ENCODE results near the gene METTL2B.
"Not testable (repeated sequence)": the region's sequence is repeated elsewhere in the genome, so short reads cannot be mapped to it uniquely, and the experiment has no call there.

The METTL2B gene

DNA sequence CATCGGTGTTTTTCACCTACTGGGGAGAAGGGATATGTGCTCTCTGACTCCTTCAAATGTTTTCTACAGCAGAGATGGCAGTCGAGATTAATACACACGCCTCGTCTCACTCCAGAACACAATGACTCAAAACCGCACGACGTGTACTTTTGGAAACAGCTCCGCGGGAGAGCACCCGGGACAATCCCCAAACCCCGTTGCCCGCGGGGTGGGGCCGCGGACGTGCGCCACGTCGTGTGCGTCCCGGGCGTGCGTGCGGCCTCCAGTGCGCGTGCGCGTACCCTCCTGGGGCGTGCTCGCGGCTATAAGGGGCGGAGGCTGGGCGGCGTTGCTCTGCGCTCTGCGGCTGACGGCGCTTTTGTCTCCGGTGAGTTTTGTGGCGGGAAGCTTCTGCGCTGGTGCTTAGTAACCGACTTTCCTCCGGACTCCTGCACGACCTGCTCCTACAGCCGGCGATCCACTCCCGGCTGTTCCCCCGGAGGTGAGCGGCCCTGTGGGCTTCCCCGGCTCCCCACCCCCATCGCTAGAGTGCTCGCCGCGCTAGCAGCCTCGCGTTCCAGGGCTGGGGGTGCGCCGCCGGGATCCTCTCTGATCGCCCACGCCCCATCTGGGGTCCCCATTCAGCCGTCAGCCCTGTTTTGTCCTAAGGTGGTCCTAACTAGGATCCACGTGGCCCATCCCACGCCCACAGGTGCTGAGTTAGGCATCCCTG, 20.8 kb upstream of the METTL2B start, which contains the start of gene HILPDA:
Gene HILPDA (plus strand): TSS at position 336 of the 712 bp plus-strand sequence. CDS start 1,391 bp downstream, outside the sequence.
- peak; percentile 95 for DNase-seq

DNA sequence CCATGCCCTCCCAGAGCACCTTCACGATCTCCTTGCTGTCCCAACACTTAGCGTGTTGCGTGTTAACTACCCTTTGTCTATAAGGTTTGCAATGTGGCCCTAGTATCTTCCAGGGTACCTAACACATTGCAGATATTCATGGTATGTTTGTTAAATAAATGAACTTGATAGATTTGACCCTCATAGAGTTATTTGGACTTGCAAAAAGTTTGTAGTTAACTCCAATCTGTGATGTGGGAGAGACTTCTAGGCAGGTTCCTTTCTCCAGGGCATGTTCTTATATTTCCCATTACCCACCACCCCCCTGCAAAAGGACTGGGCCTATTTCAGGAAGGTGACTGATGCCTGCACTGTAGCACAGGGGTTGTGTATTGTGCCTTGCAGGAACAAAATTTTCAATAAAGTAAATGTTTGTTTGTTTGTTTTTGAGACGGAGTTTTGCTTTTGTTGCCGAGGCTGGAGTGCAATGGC, 20.3 kb upstream of the METTL2B start:
- DNase-seq = no peak

DNA sequence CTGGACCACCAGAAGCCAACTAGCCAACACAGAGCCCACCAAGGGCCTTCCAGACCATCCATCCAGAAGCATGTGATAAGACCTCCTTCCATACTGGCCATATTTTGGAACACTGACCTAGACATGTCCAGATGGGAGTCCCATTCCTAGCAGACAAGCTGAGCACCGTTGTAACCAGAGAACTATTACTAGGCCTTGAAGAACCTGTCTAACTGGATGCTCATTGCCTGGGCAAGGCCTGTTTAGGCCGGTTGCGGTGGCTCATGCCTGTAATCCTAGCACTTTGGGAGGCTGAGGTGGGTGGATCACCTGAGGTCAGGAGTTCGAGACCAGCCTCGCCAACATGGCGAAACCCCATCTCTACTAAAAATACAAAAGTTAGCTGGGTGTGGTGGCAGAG, 19.2 kb upstream of the METTL2B start:
- DNase-seq = not testable (repeated sequence)

DNA sequence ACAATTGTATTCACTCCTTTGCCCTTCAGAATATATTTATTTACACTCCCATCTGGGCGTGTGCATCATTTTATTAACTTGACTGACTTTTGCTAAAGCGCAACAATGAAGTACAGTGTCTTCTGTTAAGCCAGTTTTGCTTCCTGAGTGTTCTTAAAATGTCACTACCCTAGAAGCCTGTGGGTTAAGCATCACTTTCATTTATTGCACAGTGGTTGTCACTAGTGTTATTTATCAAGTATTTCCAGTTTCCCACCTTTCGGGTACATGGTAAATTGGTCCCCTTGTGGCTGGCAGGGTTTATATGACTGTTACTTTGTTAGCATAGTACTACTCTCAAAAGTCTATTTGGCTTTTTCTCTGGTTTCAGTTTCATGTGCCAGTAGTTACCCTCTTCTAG, 17.6 kb upstream of the METTL2B start:
- DNase-seq = no peak

DNA sequence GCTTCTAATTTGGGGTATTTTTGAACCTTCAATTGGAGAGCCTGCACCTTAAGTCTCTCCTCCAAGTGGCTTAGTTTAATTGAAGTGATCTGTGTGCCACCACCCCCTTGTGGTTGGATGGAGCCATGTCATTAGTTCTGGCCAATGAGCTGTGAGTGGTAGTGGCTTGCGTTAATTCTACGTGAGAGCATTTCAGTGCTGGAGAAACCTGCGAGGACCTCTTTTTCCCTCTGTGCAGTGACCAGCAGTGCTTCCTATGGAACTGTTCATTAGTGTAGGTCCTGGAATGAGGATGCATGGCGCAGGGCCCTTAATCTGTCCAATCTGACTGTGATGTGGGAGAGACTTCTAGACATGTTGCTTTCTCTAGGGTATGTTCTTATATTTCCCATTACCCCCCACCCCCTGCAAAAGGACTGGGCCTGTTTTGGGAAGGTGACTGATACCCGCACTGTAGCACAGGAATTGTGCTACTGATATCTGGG, 17.1 kb upstream of the METTL2B start:
- peak; percentile 59 for DNase-seq

DNA sequence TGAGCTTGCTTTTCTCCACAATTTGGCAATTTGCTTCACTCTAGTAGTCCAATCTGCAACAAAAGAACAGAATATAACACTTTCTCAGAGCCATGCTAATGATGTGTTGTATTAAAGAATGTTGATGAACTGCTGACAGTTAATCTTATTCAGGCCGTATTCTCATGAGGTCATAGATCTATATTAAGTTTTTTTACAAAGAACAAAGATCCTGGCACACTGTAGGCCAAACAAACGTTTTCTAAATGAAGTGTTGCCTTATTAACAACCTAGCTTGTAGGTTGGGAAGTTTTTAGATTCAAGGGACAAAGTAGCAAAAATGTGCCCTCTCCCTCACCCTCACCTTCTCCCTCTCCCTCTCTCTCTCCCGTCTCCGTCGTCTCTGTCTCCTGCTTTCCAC, 14.1 kb upstream of the METTL2B start:
- DNase-seq = no peak

DNA sequence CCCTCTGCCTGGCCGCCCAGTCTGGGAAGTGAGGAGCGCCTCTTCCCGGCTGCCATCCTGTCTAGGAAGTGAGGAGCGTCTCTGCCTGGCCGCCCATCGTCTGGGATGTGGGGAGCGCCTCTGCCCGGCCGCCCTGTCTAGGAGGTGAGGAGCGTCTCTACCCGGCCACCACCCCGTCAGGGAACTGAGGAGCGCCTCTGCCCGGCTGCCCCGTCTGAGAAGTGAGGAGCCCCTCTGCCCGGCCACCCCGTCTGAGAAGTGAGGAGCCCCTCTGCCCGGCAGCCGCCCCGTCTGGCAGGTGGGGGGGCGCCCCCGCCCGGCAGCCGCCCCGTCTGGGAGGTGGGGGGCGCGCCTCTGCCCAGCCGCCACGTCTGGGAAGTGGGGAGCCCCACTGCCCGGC, 13.2 kb upstream of the METTL2B start:
- DNase-seq = not testable (repeated sequence)

DNA sequence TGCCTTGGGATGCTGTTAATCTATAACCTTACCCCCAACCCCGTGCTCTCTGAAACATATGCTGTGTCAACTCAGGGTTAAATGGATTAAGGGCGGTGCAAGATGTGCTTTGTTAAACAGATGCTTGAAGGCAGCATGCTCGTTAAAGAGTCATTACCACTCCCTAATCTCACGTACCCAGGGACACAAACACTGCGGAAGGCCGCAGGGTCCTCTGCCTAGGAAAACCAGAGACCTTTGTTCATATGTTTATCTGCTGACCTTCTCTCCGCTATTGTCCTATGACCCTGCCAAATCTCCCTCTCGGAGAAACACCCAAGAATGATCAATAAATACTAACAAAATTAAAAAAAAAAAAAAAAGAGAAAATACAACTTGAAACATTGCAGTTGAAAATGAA, 12.6 kb upstream of the METTL2B start:
- DNase-seq = not testable (repeated sequence)

DNA sequence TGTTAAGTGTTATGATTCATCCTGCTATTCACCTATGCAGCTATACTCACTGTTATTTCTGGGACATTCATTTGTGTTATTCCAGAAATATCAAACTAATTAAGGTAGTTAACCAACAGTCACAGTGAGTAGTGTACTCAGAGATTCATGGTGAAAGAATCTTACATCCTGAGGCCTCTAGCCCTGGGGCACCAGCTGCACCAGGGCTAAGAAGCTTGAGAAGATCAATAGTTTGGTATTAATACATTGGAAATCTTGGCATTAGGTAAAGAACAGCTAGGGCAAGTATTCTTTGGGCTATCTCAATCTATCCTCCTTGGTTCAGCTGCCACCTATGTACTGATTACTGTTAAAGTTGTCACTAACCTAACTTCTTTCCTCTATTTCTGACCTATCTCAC, 9.7 kb upstream of the METTL2B start:
- DNase-seq = not testable (repeated sequence)

DNA sequence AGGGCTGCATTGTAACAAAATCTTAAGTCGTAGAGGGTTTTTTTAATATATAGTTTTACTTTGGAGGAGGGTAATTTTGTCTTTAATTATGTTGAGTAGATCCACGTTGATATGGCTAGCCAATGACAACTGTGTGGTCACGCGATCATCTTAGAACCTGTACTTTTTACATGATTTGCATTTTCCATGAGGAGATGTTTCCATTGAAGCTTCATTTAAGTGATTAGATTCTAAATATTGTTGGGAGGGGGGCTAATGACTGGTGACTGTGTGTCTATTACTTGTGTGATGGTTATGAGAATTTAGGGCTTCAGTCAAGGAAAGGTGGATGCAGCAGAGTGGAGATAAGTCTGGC, 765 bp downstream of the METTL2B start:
- DNase-seq = not testable (repeated sequence)

DNA sequence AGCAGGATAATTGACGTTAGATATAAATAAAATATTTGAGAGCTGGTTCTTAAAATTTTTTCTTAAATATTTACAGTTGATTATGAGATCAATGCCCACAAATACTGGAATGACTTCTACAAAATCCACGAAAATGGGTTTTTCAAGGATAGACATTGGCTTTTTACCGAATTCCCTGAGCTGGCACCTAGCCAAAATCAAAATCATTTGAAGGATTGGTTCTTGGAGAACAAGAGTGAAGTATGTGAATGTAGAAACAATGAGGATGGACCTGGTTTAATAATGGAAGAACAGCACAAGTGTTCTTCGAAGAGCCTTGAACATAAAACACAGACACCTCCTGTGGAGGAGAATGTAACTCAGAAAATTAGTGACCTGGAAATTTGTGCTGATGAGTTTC, 2.5 kb downstream of the METTL2B start:
- DNase-seq = not testable (repeated sequence)

DNA sequence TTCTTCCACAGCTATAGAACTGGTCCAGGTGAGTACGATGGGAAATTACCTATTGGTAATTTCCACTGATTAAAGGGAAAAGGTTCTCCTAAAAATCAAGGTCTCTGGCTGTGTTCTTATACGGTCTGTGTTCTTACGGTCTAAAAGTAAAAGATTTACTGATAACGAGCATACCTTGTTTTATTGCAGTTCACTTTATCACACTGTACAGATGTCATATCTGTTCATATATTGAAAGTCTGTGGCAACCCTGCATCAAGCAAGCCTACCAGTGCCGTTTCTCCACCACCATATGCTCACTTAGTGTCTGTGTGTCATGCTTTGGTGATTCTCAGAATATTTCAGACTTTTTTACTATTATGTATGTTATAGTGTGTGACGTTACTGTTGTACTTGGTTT, 11.6 kb downstream of the METTL2B start:
- not testable (repeated sequence) for DNase-seq

DNA sequence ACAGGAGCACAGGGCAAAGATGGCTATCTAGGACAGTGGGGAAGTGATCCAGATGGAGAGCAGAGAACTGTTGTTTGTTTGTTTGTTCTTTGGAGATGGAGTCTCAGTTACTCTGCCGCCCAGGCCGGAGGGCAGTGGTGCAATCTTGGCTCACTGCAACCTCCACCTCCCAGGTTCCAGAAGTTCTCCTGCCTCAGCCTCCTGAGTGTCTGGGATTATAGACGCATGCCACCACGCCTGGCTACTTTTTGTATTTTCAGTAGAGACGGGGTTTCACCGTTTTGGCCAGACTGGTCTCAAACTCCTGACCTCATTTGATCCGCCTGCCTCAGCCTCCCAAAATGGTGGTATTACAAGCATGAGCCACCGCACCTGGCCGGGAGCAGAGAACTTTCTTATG, 20.9 kb downstream of the METTL2B start:
- DNase-seq = no peak

DNA sequence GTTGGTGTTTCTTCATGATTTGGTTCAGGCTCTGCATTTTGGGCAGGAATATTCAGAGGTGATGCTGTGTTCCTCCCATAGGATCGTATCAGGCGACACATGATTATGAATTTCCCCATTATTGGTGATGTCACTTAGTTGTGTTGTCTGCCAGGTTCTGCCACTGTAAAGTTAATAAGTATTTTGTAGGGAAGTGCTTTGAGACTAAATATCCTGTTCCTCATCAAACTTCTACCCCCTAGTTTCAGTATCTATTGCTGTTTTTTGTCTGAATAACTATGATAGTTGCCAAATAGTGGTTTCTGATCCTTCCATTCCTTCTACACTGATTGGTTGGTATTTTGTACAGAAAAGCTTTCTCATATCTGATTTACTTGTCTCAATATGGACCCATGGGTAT, 28.9 kb downstream of the METTL2B start:
- DNase-seq = not testable (repeated sequence)

DNA sequence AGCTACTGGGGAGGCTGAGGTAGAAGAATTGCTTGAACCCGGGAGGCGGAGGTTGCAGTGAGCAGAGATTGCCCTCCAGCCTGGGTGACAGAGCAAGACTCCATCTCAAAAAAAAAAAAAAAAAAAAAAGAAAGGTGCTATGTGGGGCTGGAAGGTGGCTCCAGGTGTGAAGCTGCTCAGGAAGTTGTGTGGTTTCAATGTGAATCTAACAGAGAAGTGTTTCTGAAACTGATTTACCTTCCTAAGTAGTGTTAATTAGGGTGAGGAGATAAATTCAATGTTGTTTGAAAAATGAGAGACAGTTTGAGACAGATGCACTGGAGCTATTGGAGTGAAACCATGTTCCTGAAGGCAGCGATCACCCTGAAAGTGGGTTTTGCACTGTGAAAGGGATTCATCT, 30.3 kb downstream of the METTL2B start:
- DNase-seq = not testable (repeated sequence)

DNA sequence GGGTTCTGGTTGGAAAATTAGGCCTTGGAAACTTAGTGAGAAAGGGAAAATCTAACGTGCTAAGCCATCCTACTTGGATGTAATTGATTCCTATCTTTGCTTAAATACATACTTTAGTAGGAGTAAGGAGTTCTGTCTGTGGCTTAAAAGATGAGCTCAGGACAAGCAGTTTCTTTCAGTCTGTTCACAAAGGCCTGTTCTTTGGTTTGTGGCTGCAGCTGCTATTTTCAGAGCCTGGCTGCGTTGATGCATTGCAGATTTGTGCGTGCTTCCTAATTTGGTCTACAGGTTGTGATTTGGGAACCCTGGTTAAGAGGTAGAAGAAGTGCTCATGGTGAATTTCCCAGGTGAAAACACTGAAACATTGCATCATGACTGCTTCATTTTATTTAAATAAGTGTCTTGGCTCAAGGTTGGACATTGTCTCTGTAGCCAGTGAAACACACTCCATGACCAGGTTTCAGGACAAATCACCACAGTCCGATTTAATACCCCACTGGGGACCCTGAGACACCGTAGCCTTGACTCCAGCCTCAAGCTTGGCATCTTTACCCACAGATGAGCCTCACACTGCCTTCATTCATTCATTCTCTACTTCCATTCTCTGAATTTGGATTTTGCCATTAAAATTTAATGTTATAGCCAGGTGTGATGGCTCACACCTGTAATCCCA, 30.9 kb downstream of the METTL2B start:
- not testable (repeated sequence) for DNase-seq

DNA sequence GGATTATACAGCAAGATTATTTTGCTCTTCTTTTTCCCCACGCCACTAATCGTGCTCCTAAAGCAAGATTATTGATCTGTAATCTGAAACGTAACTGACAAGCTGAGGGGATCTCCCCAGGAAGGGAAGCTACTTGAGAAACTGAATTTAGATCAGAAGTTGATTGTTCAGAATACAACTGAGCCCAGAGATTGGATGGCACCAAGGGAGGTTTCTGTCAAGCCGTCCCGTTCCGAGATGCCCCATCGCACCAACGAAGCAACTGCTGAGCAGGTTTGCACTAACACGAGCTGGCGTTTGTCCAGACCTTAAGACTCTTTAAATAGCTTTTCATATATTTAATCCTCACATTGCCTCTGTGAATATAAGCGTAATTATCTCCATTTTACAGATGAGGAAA, 35.1 kb downstream of the METTL2B start:
- not testable (repeated sequence) for DNase-seq

DNA sequence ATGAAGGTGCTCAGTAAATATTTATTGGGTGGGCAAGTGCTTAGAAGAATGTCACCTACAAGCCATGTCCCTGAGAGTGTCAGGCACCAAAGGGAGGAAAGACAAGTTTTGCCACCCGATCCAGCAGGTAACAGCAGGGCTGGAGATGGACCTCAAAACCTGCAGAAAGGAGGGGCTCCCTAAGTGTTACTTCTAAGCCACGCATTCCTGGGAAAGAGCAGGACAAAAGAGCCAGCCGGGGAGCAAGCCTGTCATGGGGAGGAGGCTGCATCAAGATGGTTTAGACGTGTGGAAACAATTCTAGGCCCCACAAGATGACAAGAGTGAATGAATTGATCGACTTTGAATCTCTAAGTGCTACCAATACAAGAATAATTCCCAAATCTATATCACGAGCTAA, 38.7 kb downstream of the METTL2B start:
- not testable (repeated sequence) for DNase-seq

DNA sequence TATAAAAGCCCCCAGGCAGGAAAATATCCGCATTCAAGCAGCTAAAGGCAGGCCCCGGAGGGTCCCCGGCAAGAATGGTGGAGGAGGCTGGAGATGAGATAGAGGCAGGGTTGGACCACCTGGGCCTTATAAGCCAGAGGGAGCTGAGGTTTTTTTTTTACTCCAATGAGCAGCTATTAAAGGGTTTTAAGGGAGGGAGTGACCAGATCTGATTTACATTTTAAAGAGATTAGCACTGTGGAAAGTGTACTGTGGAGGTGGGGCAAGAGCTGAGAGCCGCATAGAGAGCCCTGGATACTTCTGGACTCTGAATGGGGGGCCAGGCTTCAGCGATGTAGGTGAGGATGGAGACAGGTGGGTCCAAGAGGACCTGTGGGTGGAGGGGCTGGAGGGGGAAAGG, 40.5 kb downstream of the METTL2B start:
- not testable (repeated sequence) for DNase-seq

DNA sequence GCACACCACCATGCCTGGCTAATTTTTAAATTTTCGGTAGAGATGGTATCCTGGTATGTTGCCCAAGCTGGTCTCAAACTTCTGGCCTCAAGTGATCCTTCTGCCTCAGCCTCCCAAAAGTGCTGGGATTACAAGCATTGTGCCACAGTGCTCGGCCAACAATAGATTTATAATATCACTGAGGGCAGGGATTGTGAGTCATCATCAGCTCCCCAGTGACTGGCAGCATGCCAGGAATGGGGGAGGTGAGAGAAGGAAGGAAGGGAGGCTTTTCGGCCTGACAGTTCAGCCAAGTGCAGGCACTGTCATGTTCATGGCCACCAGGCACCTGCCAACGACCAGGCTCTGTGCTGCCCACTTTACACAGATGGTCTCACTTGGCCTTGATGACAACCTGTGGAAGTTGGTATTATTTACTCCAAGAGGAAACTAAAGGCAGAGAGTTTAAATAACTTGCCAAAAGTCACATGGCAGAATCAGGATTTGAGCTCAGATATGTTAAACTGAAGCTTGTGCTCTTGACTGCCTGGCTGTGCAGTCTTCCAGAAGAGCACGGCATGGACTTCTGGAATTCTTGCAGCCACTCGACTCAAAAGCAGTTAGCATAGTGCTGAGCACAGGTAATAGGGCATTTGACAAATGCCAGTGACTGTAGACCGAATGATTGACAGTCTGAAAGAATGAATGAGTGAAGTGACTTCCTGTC, 46.8 kb downstream of the METTL2B start:
- DNase-seq = peak; percentile 51

DNA sequence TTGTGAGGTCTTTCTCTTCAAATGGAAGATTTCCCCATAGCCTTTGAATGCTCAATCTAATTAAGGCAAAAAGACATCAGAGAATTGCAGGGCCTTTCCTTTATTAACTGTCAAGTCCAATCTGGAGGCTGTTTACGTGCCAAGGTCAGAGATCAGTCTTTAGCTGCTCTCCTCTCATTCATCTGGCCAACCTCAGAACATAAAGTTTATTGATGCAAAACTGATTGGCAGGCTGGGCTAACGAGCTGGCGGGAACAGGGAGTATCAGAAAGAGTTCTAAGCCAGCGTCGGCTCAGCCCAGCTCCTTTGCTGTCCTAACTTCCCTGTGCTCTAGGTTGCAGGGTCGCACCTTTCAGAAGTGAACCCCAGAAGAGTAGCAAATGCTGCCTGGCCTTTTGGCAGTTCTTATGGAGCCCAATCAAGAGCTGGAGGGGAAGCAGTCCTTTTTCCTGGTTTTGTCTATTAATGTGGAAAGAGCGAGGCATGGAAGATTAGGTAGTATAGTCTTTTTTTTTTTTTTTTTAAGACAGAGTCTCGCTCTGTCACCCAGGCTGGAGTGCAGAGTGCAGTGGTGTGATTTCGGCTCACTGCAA, 47.5 kb downstream of the METTL2B start:
- not testable (repeated sequence) for DNase-seq

DNA sequence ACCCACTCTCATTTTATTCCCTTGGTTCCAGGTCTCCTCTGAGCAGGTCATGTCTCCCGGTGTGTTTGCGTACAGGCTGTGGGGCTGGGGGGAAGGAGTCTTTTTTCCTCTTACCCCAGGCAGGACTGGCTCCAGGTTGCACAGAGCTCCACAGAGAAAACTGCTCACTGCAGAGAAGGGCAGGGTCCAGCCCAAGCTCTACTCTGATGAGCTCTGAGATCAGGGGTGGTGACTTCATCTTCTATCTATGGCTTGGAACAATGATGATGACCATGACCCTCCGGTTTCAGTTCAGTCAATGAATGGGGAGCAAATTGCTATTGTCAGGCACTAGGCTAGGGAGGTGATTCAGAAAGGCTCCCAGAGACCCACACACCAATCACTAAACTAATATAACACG, 49.0 kb downstream of the METTL2B start:
- DNase-seq = not testable (repeated sequence)

DNA sequence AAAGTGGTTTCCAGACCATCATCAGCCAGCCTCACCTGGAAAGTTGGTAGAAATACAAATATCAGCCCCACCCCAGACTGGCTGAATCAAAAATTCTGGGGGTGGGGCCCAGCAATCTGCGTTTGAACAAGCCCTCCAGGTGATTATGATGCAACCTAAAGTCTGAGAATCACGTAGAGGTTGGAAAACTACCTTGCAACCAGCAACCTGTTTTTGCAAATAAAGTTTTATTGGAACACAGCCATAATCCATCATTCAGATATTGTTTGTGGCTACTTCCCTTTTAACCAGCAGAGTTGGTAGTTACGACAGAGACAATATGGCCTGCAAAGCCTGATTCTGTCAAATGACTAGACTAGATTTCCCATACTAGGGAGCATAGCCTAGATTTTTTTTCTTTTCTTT, 49.5 kb downstream of the METTL2B start:
- DNase-seq = not testable (repeated sequence)

Measured in right hindlimb (tissue), 1 donor.